GM21360 (cell line): ENCODE measurements around the gene LRRN2.
"Not testable (repeated sequence)": the region's sequence is repeated elsewhere in the genome, so short reads cannot be mapped to it uniquely, and the experiment has no call there.

Experiments used
- ATAC-seq: cut with Tn5 transposase; IDR thresholded peaks from one replicate; pipeline ENCODE4 v1.9.1; 2021; ENCODE audit warnings: mild to moderate bottlenecking, moderate library complexity; ENCODE audit not compliant: unreplicated experiment

The LRRN2 gene

GRCh38 chr1:204692841-204693356 is 7.4 kb upstream of the LRRN2 start:
- no peak for ATAC-seq

- ATAC-seq, result no peak
Measured at GRCh38 chr1:204692325-204692840, 6.8 kb upstream of the LRRN2 start.

- ATAC-seq, result not testable (repeated sequence)
Measured at GRCh38 chr1:204691328-204691730, 5.8 kb upstream of the LRRN2 start.

GRCh38 chr1:204688776-204689175 is 3.2 kb upstream of the LRRN2 start:
- ATAC-seq, result no peak

GRCh38 chr1:204688007-204688406 is 2.5 kb upstream of the LRRN2 start:
- ATAC-seq, result no peak

- no peak for ATAC-seq
Measured at GRCh38 chr1:204684571-204685235, 835 bp downstream of the LRRN2 start.

- no peak for ATAC-seq
Measured at GRCh38 chr1:204684206-204684570, 1.4 kb downstream of the LRRN2 start.

GRCh38 chr1:204683284-204684205 is 2.0 kb downstream of the LRRN2 start:
- no peak for ATAC-seq

- no peak for ATAC-seq
Measured at GRCh38 chr1:204680461-204680860, 5.1 kb downstream of the LRRN2 start.

- no peak for ATAC-seq
Measured at GRCh38 chr1:204680051-204680450, 5.5 kb downstream of the LRRN2 start.

- ATAC-seq, result no peak
Measured at GRCh38 chr1:204678721-204679475, 6.6 kb downstream of the LRRN2 start.

- no peak for ATAC-seq
Measured at GRCh38 chr1:204677864-204678263, 7.7 kb downstream of the LRRN2 start.

- ATAC-seq, result no peak
Measured at GRCh38 chr1:204676043-204676442, 9.5 kb downstream of the LRRN2 start.

GRCh38 chr1:204673909-204674649 is 11.5 kb downstream of the LRRN2 start:
- no peak for ATAC-seq

- ATAC-seq, result no peak
Measured at GRCh38 chr1:204673209-204673608, 12.3 kb downstream of the LRRN2 start.

- ATAC-seq, result no peak
Measured at GRCh38 chr1:204672482-204673121, 12.9 kb downstream of the LRRN2 start.

- no peak for ATAC-seq
Measured at GRCh38 chr1:204672069-204672468, 13.5 kb downstream of the LRRN2 start.

GRCh38 chr1:204670152-204670927 is 15.2 kb downstream of the LRRN2 start:
- ATAC-seq, result no peak

GRCh38 chr1:204669579-204669978 is 16.0 kb downstream of the LRRN2 start:
- no peak for ATAC-seq
